NT2/D1 (cell line): ENCODE results near the gene CSRP1.

Experiments used
- DNase-seq: peaks from one replicate; pipeline ENCODE4 v3.0.0-alpha.2; 2011; ENCODE audit warnings: low read depth, low spot score
- H3K27me3 ChIP-seq: 2 replicates; pipeline ENCODE4 v1.6.0; 2011; ENCODE audit warnings: mild to moderate bottlenecking; ENCODE audit not compliant: insufficient read length, insufficient read depth
- H3K36me3 ChIP-seq: 2 replicates; pipeline ENCODE4 v1.6.1; 2011; ENCODE audit warnings: mild to moderate bottlenecking, low read length, mixed read lengths; ENCODE audit not compliant: insufficient read depth, insufficient read length
- H3K4me1 ChIP-seq: 2 replicates; pipeline ENCODE4 v1.5.1; 2011; ENCODE audit not compliant: insufficient read depth, insufficient read length
- H3K4me3 ChIP-seq: 2 replicates; pipeline ENCODE4 v1.5.1; 2011; ENCODE audit warnings: low read depth; ENCODE audit not compliant: insufficient read length
- H3K9ac ChIP-seq: 2 replicates; pipeline ENCODE4 v1.6.0; 2011; ENCODE audit warnings: low read depth; ENCODE audit not compliant: insufficient read length
- H3K9me3 ChIP-seq: 2 replicates; pipeline ENCODE4 v1.5.1; 2011; ENCODE audit warnings: mild to moderate bottlenecking, low read length; ENCODE audit not compliant: insufficient read depth
- SUZ12 ChIP-seq: IDR thresholded peaks from 2 replicates; pipeline ENCODE4 v1.6.1; 2011; ENCODE audit not compliant: insufficient read length, insufficient read depth; ENCODE audit errors: extremely low read depth
- YY1 ChIP-seq: IDR thresholded peaks from 2 replicates; pipeline ENCODE4 v1.6.1; 2011; ENCODE audit not compliant: insufficient read length, insufficient read depth
- ZNF274 ChIP-seq: IDR thresholded peaks from 2 replicates; pipeline ENCODE4 v1.6.1; 2011; ENCODE audit warnings: mild to moderate bottlenecking, low read depth, low read length

Gene CSRP1

GRCh38 chr1:201506557-201507359, at the start of gene CSRP1:
Gene CSRP1 (minus strand): TSS chr1:201507123. CDS start chr1:201496303, 10,820 bp downstream.
- TF ChIP-seq YY1 = no peak
- no peak for TF ChIP-seq SUZ12
- TF ChIP-seq ZNF274 = no peak
- peaks cover 18% of the 10 kb centered on the region for H3K4me1 ChIP-seq
- peaks cover 4% of the 10 kb centered on the region for H3K27me3 ChIP-seq
- peak within 1 kb of the TSS; percentile 32 for H3K4me3 ChIP-seq
- peak within 1 kb of the TSS; percentile 47 for H3K9ac ChIP-seq
- H3K9me3 ChIP-seq = no peaks in the 10 kb centered on the region
- no peaks in the 10 kb centered on the region for H3K36me3 ChIP-seq
- no peak for DNase-seq

GRCh38 chr1:201555593-201555945, 48.6 kb upstream of the CSRP1 start:
- H3K27me3 ChIP-seq = peaks cover 15% of the 10 kb centered on the region
- no peaks in the 10 kb centered on the region for H3K9me3 ChIP-seq
- no peak for DNase-seq
- no peak for TF ChIP-seq SUZ12
- H3K4me1 ChIP-seq = peaks cover 14% of the 10 kb centered on the region
- no peak overlapping the region for H3K9ac ChIP-seq
- H3K4me3 ChIP-seq = no peak overlapping the region
- H3K36me3 ChIP-seq = no peaks in the 10 kb centered on the region

- H3K4me1 ChIP-seq = peaks cover 14% of the 10 kb centered on the region
- H3K27me3 ChIP-seq = peaks cover 9% of the 10 kb centered on the region
- DNase-seq = no peak
- no peak overlapping the region for H3K4me3 ChIP-seq
- H3K9ac ChIP-seq = no peak overlapping the region
- TF ChIP-seq ZNF274 (no peak), SUZ12 (no peak), YY1 (no peak)
- no peaks in the 10 kb centered on the region for H3K36me3 ChIP-seq
- no peaks in the 10 kb centered on the region for H3K9me3 ChIP-seq
These were observed 48.1 kb upstream of the CSRP1 start for GRCh38 chr1:201554789-201555592.

- H3K9me3 ChIP-seq = no peaks in the 10 kb centered on the region
- peaks cover 11% of the 10 kb centered on the region for H3K4me1 ChIP-seq
- H3K36me3 ChIP-seq = no peaks in the 10 kb centered on the region
- no peak overlapping the region for H3K9ac ChIP-seq
- DNase-seq = no peak
- no peak overlapping the region for H3K4me3 ChIP-seq
- TF ChIP-seq ZNF274 = no peak
- no peak for TF ChIP-seq YY1
- H3K27me3 ChIP-seq = peaks cover 4% of the 10 kb centered on the region
These were observed 47.3 kb upstream of the CSRP1 start for GRCh38 chr1:201554190-201554600.

- Histone ChIP-seq H3K9ac (no peak overlapping the region), H3K4me1 (peaks cover 11% of the 10 kb centered on the region)
These were observed 46.7 kb upstream of the CSRP1 start for GRCh38 chr1:201553496-201554189.

GRCh38 chr1:201552941-201553351, 46.0 kb upstream of the CSRP1 start:
- Histone ChIP-seq H3K27me3 (no peaks in the 10 kb centered on the region), H3K4me1 (peaks cover 11% of the 10 kb centered on the region), H3K4me3 (no peak overlapping the region), H3K9ac (peak overlapping the region; percentile 33), H3K36me3 (no peaks in the 10 kb centered on the region), H3K9me3 (no peaks in the 10 kb centered on the region)
- TF ChIP-seq SUZ12 (no peak), YY1 (no peak), ZNF274 (no peak)
- no peak for DNase-seq

More at GRCh38 chr1:201553496-201554189, 46.7 kb upstream of the CSRP1 start:
- Histone ChIP-seq H3K4me3 (no peak overlapping the region), H3K36me3 (no peaks in the 10 kb centered on the region), H3K9me3 (no peaks in the 10 kb centered on the region), H3K27me3 (no peaks in the 10 kb centered on the region)
- no peak for TF ChIP-seq SUZ12
- TF ChIP-seq ZNF274 = no peak
- no peak for TF ChIP-seq YY1
- DNase-seq = no peak
